Measurements from ENCODE around the gene GADL1.

The GADL1 gene

GRCh38 chr3:30711151-30711550 lies 183.3 kb downstream of the GADL1 start:
- peaks cover 6% of the 10 kb centered on the region for H3K9me3 Mint-ChIP-seq
- no peak overlapping the region for H3K27ac Mint-ChIP-seq
- H3K4me1 Mint-ChIP-seq = peaks cover 18% of the 10 kb centered on the region
- no peak overlapping the region for H3K4me3 Mint-ChIP-seq
- no peaks in the 10 kb centered on the region for H3K27me3 Mint-ChIP-seq
- H3K36me3 Mint-ChIP-seq = peaks cover 11% of the 10 kb centered on the region

DNA sequence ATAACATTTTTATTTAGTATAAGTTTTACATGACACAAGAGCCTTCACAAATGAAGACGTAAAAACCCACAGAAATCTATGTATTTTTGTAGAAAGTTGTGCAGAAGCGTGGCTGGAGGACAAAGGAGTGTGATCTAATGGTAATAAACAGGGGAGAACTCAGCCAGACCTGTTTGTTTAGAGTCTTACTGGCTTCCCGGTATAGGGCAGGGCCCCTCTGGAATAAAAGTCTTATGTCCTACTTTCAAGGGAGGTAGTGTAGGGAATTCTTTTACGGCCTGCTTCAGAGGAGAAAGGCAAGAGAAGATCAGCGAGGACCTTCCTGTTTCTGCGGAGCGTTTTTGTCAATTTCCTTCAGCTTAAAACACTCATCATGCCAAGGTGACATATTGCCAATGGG lies 184.4 kb downstream of the GADL1 start:
- H3K4me3 Mint-ChIP-seq = no peak overlapping the region
- peaks cover 3% of the 10 kb centered on the region for H3K9me3 Mint-ChIP-seq
- peaks cover 18% of the 10 kb centered on the region for H3K4me1 Mint-ChIP-seq
- no peak overlapping the region for H3K27ac Mint-ChIP-seq
- H3K27me3 Mint-ChIP-seq = no peaks in the 10 kb centered on the region
- H3K36me3 Mint-ChIP-seq = peaks cover 11% of the 10 kb centered on the region

- Mint-ChIP-seq H3K4me1 (peaks cover 29% of the 10 kb centered on the region), H3K4me3 (no peak overlapping the region), H3K27ac (no peak overlapping the region), H3K9me3 (no peaks in the 10 kb centered on the region), H3K27me3 (no peaks in the 10 kb centered on the region), H3K36me3 (peaks cover 15% of the 10 kb centered on the region)
Measured at GRCh38 chr3:30708472-30708871, 186.0 kb downstream of the GADL1 start.

- Mint-ChIP-seq H3K4me1 (peaks cover 33% of the 10 kb centered on the region), H3K27ac (no peak overlapping the region), H3K36me3 (peaks cover 18% of the 10 kb centered on the region), H3K4me3 (no peak overlapping the region), H3K27me3 (no peaks in the 10 kb centered on the region), H3K9me3 (no peaks in the 10 kb centered on the region)
Measured at GRCh38 chr3:30707825-30708224, 186.6 kb downstream of the GADL1 start.

DNA sequence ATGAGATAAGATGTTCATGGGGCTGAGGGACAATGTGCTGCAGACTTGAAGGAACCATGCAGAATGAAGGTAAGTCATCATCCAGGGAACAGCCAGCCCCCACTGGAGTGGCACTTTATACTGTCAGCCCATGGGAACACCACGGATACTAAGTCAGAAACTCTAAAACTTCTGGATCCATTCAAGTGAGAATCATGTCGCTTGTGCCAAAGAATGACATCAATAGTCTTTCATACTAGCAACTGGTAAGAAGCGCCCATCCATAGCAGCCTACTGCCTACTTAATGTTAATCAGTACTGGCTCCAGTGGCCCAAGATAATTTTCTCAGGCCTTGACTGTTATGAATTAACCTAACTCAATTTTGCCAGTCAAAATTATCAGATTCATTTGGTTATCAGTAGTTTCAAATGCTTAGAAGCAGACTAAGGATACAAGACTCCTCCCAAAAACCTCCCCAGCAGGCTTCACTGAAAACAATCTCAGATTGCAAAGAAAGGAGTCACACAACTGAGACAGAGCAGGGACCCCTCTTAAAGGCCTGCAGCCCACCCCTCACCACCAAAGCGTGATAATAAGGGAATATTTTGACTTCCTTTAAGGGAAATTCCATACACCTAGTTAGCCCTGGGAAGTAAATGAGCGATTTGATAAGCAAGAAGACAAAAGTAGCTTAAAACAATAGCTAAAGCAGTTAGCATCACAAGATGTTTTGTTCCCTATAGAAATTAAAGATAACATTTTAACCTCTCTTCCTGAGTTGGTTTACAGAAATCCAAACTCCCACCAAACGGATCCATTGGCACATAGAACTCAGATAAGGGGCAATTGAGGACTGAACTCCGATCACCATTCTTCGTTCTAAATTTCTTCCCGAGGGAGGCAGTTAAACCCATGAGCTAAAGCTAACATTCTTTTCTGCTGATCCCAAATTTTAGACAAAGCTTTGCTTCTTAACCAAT lies 189.2 kb downstream of the GADL1 start:
- Mint-ChIP-seq H3K36me3 (peaks cover 29% of the 10 kb centered on the region), H3K27ac (peak overlapping the region; percentile 13), H3K4me3 (no peak overlapping the region), H3K27me3 (no peaks in the 10 kb centered on the region), H3K4me1 (peaks cover 49% of the 10 kb centered on the region), H3K9me3 (no peaks in the 10 kb centered on the region)

GRCh38 chr3:30702828-30703397 lies 191.5 kb downstream of the GADL1 start:
- Mint-ChIP-seq H3K4me3 (no peak overlapping the region), H3K9me3 (no peaks in the 10 kb centered on the region), H3K27ac (peak overlapping the region; percentile 38), H3K4me1 (peaks cover 36% of the 10 kb centered on the region), H3K36me3 (peaks cover 36% of the 10 kb centered on the region), H3K27me3 (no peaks in the 10 kb centered on the region)

- H3K9me3 Mint-ChIP-seq = no peaks in the 10 kb centered on the region
- H3K27ac Mint-ChIP-seq = peak overlapping the region; percentile 79
- peaks cover 40% of the 10 kb centered on the region for H3K4me1 Mint-ChIP-seq
- peaks cover 41% of the 10 kb centered on the region for H3K36me3 Mint-ChIP-seq
- no peak overlapping the region for H3K4me3 Mint-ChIP-seq
- no peaks in the 10 kb centered on the region for H3K27me3 Mint-ChIP-seq
Measured at GRCh38 chr3:30702038-30702827, 192.2 kb downstream of the GADL1 start.

- Mint-ChIP-seq H3K9me3 (no peaks in the 10 kb centered on the region), H3K27me3 (no peaks in the 10 kb centered on the region), H3K27ac (peak overlapping the region; percentile 32), H3K4me3 (no peak overlapping the region), H3K4me1 (peaks cover 55% of the 10 kb centered on the region), H3K36me3 (peaks cover 40% of the 10 kb centered on the region)
Measured at GRCh38 chr3:30700702-30701321, 193.6 kb downstream of the GADL1 start.

DNA sequence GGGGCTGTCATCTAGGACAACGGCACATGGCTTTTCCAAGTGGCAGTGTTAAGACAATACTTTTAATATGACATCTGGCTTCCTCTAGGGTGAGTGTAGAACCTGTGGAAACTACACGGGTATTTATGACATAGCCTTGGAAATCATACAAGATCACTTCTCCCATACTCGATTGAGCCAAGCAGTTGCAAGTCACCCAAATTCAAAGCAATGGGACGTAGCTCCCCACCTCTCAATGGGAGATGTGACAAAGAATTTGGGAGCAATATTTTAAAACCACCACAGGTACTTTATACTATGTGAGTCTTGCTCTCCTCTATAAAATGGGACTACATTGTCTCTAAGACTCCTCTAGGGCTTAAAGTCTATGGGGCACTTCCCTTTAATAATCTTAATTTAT lies 194.5 kb downstream of the GADL1 start:
- H3K9me3 Mint-ChIP-seq = no peaks in the 10 kb centered on the region
- H3K4me3 Mint-ChIP-seq = no peak overlapping the region
- peaks cover 45% of the 10 kb centered on the region for H3K36me3 Mint-ChIP-seq
- peaks cover 63% of the 10 kb centered on the region for H3K4me1 Mint-ChIP-seq
- no peak overlapping the region for H3K27ac Mint-ChIP-seq
- no peaks in the 10 kb centered on the region for H3K27me3 Mint-ChIP-seq

GRCh38 chr3:30698549-30698948 lies 195.9 kb downstream of the GADL1 start:
- H3K4me3 Mint-ChIP-seq = no peak overlapping the region
- H3K27me3 Mint-ChIP-seq = no peaks in the 10 kb centered on the region
- H3K9me3 Mint-ChIP-seq = no peaks in the 10 kb centered on the region
- peaks cover 61% of the 10 kb centered on the region for H3K4me1 Mint-ChIP-seq
- peaks cover 45% of the 10 kb centered on the region for H3K36me3 Mint-ChIP-seq
- peak overlapping the region; percentile 63 for H3K27ac Mint-ChIP-seq

DNA sequence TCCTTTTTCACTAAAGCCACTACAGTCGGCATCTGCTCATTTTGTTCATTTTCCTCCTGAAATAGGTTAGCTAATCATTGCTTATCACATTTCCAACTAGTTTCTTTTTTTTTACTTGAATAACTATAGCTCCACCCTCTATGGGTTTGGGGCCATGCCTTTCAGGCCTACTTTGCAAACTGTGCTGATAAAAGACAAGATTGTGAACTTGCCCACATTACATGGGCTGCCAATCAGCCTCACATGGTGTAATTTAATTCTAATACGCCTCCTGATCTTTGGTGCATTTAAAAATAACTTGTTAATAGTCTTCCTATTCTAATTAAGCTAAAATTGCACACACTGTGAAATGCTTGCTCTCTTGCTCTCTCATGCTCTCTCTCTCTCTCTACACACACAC lies 197.6 kb downstream of the GADL1 start:
- peaks cover 43% of the 10 kb centered on the region for H3K36me3 Mint-ChIP-seq
- peaks cover 67% of the 10 kb centered on the region for H3K4me1 Mint-ChIP-seq
- H3K4me3 Mint-ChIP-seq = no peak overlapping the region
- H3K9me3 Mint-ChIP-seq = no peaks in the 10 kb centered on the region
- peak overlapping the region; percentile 85 for H3K27ac Mint-ChIP-seq
- H3K27me3 Mint-ChIP-seq = no peaks in the 10 kb centered on the region

DNA sequence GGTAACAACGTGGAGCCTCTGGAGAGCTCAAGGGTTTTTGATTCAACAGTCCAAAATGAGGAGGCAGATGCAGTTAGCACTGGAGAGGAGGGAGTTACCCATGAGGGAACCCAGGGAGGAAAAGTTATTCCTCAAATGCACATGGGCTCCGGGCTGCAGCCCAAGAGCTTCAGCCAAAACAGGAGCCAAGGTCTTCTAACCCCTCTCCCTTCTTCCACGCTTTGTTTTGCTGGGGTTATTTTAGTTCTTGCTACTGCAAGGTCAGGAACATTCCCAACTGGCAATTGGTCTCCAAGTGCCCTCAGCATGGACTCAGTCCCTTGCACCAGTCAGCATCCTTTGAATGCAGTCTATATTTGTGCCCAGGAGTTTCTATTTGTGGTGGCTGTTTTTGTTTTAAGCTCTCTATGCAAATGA lies 198.1 kb downstream of the GADL1 start:
- Mint-ChIP-seq H3K4me1 (peaks cover 67% of the 10 kb centered on the region), H3K4me3 (no peak overlapping the region), H3K27me3 (no peaks in the 10 kb centered on the region), H3K36me3 (peaks cover 43% of the 10 kb centered on the region), H3K9me3 (no peaks in the 10 kb centered on the region), H3K27ac (peak overlapping the region; percentile 85)

- Mint-ChIP-seq H3K9me3 (no peaks in the 10 kb centered on the region), H3K27ac (peak overlapping the region; percentile 87), H3K4me3 (no peak overlapping the region), H3K4me1 (peaks cover 68% of the 10 kb centered on the region), H3K36me3 (peaks cover 42% of the 10 kb centered on the region), H3K27me3 (no peaks in the 10 kb centered on the region)
Measured at GRCh38 chr3:30695302-30696061, 199.0 kb downstream of the GADL1 start.

GRCh38 chr3:30694668-30695067 lies 199.8 kb downstream of the GADL1 start:
- no peaks in the 10 kb centered on the region for H3K27me3 Mint-ChIP-seq
- peak overlapping the region; percentile 87 for H3K27ac Mint-ChIP-seq
- no peak overlapping the region for H3K4me3 Mint-ChIP-seq
- peaks cover 76% of the 10 kb centered on the region for H3K4me1 Mint-ChIP-seq
- H3K9me3 Mint-ChIP-seq = no peaks in the 10 kb centered on the region
- H3K36me3 Mint-ChIP-seq = peaks cover 47% of the 10 kb centered on the region

DNA sequence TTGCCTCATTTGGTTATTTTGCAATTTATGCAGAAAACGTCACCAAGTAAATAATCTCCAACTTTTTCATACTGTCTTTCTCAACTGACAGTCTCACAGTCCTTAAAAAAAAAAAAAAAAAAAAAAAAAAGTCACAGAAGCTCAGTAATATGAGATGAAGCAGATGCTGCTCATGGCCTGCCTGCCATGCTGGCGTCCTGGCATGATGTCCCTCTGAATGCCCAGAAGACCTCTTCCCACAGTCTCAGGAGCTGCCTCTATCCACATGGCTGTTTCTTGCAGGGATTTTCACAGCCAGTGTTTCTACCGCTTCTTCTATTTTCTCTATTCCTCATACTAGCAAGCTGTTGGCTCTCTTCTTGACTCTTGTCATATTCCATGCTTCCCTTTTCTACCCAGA lies 200.3 kb downstream of the GADL1 start:
- H3K27me3 Mint-ChIP-seq = no peaks in the 10 kb centered on the region
- peaks cover 49% of the 10 kb centered on the region for H3K36me3 Mint-ChIP-seq
- H3K9me3 Mint-ChIP-seq = no peaks in the 10 kb centered on the region
- peaks cover 82% of the 10 kb centered on the region for H3K4me1 Mint-ChIP-seq
- H3K4me3 Mint-ChIP-seq = no peak overlapping the region
- peak overlapping the region; percentile 87 for H3K27ac Mint-ChIP-seq

Measured in activated naive CD4-positive, alpha-beta T cell treated with anti-CD3 and anti-CD28 coated beads, Interleukin-2, amount 50 U/mL, for 24 hours (primary cell).